ENCODE results near the gene ST6GALNAC3.

Gene ST6GALNAC3

DNA sequence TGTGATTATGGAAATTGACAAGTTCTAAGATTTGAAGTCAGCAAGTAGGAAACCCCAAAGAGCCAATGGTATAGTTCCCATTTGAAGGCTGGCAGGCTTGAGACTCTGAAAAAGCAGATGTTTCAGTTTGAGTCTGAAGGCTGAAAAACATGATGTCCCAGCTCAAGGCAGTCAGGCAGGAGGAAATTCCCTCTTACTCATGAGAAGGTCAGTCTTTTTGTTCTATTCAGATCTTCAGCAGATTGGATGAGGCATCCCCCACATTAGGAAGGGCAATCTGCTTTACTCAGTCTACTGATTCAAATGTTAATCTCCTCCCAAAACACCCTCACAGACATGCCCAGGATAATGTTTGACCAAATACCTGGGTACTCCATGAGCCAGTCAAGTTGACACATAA, 420.3 kb downstream of the ST6GALNAC3 start:
- TF ChIP-seq, protein P1, sequence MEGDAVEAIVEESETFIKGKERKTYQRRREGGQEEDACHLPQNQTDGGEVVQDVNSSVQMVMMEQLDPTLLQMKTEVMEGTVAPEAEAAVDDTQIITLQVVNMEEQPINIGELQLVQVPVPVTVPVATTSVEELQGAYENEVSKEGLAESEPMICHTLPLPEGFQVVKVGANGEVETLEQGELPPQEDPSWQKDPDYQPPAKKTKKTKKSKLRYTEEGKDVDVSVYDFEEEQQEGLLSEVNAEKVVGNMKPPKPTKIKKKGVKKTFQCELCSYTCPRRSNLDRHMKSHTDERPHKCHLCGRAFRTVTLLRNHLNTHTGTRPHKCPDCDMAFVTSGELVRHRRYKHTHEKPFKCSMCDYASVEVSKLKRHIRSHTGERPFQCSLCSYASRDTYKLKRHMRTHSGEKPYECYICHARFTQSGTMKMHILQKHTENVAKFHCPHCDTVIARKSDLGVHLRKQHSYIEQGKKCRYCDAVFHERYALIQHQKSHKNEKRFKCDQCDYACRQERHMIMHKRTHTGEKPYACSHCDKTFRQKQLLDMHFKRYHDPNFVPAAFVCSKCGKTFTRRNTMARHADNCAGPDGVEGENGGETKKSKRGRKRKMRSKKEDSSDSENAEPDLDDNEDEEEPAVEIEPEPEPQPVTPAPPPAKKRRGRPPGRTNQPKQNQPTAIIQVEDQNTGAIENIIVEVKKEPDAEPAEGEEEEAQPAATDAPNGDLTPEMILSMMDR (conservative IDR thresholded peaks at IDR 0.05) = no peak
- no peak overlapping the region for H3K27ac ChIP-seq

DNA sequence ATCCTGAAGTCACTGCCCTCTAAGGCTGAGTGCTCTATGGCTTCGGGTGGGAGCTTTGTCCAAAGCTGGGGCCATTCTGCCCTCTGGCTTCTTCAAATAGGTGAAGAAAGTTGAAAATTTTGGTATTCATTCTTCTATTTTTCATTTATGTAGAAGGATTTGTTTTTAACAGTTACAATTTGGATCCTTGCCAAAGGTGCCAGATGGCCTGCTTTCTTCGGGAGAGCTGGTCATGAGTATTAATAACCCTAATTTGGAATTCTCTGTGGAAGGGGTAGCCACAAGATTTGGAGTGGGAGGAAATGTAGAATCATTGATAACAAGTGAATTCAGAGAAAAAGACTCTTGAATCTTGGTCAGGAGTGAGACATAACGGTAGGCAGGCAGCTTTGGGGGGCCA, 422.3 kb downstream of the ST6GALNAC3 start:
- no peak overlapping the region for H3K27ac ChIP-seq
- TF ChIP-seq, protein P1 (conservative IDR thresholded peaks at IDR 0.05) = no peak

DNA sequence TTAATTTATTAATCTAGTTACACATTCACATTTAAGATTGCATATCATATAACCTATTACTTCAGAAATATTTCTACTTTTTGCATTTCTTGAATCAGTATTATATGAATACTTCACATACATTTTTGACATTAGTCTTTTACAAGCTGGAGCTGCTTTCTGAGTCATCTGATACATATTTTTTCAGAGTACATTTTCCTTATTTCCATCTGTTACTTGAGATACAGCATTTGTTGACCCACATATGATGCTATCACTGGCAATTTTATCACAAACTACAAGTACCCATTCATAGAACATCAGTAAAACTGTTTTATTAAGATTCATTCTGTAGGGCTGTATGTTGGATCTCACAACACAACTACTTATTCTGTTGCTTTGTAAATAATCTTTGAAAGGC, 425.6 kb downstream of the ST6GALNAC3 start:
- no peak overlapping the region for H3K27ac ChIP-seq
- TF ChIP-seq, protein P1 (conservative IDR thresholded peaks at IDR 0.05) = no peak

DNA sequence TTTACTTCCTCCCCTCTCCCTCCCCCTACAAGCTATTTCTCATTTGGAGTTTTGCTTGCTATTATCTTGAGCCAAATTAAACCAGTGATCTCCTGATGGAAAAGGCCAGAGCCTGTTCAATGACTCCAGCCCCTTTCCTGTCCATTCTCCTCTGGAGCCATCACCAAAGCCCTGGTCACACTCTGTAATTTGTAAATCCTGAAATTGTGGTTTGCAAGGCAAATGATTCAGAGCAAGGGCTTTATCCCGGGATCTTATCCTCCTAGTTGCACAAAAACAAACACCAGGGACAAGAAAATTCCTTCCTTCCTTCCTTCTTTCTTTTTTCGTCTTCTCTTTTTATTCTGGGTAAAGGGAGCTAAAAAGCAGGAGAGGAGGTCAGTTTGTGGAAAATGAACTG, 426.6 kb downstream of the ST6GALNAC3 start:
- no peak overlapping the region for H3K27ac ChIP-seq
- TF ChIP-seq, protein P1 (conservative IDR thresholded peaks at IDR 0.05) = no peak

DNA sequence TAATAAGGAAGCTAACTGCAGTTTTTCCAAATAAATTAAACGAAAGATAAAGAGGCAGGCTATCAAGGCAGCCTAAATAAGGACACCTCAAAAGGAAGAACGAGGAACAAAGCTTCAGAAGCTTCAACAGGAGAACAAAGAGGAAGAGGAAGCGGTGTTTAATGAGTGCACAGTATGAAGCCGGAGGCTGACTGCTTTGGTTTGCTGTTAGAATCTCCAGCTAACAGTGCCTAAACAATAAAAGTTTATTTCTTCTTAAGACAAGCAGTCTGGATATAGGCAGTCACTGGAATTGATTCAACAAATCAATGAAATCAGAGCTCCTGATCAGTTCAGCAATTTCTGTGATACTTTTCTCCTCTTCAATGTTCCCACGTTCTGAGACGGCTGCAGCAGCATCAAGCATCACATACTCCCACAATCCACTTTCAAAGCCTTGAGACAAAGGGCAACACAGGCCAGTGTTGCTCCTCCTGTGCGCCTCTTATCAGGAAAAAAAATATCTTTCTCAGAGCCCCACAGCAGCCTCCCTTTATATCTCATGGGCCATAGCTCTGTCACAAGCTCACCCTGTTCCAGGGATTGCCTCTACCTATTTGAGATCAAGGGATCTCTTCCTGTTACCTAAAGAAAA, 427.2 kb downstream of the ST6GALNAC3 start:
- H3K27ac ChIP-seq = no peak overlapping the region
- TF ChIP-seq, protein P1 (conservative IDR thresholded peaks at IDR 0.05) = no peak

DNA sequence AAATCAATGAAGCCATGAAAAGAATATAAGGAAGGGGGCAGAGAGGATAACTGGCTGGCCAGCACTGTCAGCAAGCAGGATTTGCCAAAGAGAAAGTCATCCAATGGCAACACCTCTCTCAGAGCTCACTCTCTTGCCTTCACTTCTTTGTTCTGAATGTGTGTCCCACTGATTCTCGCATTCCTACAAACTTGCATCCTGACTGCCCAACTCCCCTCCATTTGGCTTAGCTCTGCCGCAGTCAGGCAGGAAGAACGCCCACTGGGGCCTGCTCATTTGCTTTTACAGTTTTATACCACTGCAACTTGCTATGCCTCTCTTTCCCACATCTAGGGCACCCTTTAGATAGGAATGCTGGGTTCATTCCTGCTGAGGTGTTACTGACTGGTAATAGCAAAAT, 428.6 kb downstream of the ST6GALNAC3 start:
- H3K27ac ChIP-seq = no peak overlapping the region
- TF ChIP-seq, protein P1 (conservative IDR thresholded peaks at IDR 0.05) = no peak

DNA sequence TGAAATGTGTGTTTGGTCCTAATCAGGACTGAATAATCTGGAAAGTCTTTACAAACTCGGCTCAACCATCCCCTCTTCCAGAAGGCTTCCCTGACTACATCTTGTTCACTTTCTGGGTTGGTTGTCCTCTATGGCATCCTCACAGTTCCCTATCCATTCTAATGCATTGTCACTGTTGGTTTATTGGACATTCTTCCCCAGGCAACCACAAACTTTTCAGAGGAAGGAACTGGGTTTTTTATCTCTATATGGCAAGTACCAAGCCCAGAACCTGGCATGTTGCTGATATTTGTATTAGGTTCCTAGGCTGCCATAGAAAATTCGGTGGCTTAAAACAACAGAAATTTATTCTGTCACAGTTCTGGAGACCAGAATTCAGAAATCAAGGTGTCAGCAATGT, 429.2 kb downstream of the ST6GALNAC3 start:
- TF ChIP-seq, protein P1 (conservative IDR thresholded peaks at IDR 0.05) = no peak
- H3K27ac ChIP-seq = no peak overlapping the region

Measured in VCaP (cell line).